Glutamatergic neuron (in vitro differentiated cells): Measurements from ENCODE around the gene DSCAML1. TPM values are rescaled to one million over a fixed set of nuclear protein-coding genes. Genes with fewer than 3 reads are reported as not detected.

ENCODE experiments used
- DNase-seq: peaks from one replicate; pipeline ENCODE4 v3.0.0; 2022
- H3K27ac Mint-ChIP-seq: one replicate; pipeline ENCODE4 v1.8.0; 2020; ENCODE audit warnings: mild to moderate bottlenecking, mixed read lengths, inconsistent platforms; ENCODE audit not compliant: unreplicated experiment
- H3K27me3 Mint-ChIP-seq: one replicate; pipeline ENCODE4 v1.8.0; 2020; ENCODE audit warnings: mild to moderate bottlenecking, moderate library complexity, mixed read lengths, inconsistent platforms; ENCODE audit not compliant: unreplicated experiment
- H3K36me3 Mint-ChIP-seq: one replicate; pipeline ENCODE4 v1.8.0; 2020; ENCODE audit warnings: mild to moderate bottlenecking, mixed read lengths, inconsistent platforms; ENCODE audit not compliant: unreplicated experiment
- H3K4me1 Mint-ChIP-seq: one replicate; pipeline ENCODE4 v1.8.0; 2020; ENCODE audit warnings: mild to moderate bottlenecking, low read depth, mixed read lengths, inconsistent platforms; ENCODE audit not compliant: unreplicated experiment
- H3K4me3 Mint-ChIP-seq: one replicate; pipeline ENCODE4 v1.8.0; 2020; ENCODE audit warnings: mild to moderate bottlenecking, mixed read lengths, inconsistent platforms; ENCODE audit not compliant: unreplicated experiment
- H3K9me3 Mint-ChIP-seq: one replicate; pipeline ENCODE4 v1.8.0; 2020; ENCODE audit warnings: mild to moderate bottlenecking, moderate library complexity, mixed read lengths, inconsistent platforms; ENCODE audit not compliant: unreplicated experiment
- CTCF ChIP-seq: fragments of 200-600 bp; sonication (generic); IDR thresholded peaks from one replicate; pipeline ENCODE4 v1.5.0; 2021; ENCODE audit not compliant: partially characterized antibody, unreplicated experiment
- total RNA-seq: library from RNA; stranded (reverse); fragmentation: NEBNext Ultra II Directional; extraction: Animal tissue kit (Norgen Biotek cat#: 25700); gene quantifications from one replicate; pipeline ENCODE4 v1.2.1, GENCODE V29; 2021; ENCODE audit not compliant: unreplicated experiment

The DSCAML1 gene
- total RNA-seq, 1 donor from 2014 or later, result 0.07 TPM

DNA sequence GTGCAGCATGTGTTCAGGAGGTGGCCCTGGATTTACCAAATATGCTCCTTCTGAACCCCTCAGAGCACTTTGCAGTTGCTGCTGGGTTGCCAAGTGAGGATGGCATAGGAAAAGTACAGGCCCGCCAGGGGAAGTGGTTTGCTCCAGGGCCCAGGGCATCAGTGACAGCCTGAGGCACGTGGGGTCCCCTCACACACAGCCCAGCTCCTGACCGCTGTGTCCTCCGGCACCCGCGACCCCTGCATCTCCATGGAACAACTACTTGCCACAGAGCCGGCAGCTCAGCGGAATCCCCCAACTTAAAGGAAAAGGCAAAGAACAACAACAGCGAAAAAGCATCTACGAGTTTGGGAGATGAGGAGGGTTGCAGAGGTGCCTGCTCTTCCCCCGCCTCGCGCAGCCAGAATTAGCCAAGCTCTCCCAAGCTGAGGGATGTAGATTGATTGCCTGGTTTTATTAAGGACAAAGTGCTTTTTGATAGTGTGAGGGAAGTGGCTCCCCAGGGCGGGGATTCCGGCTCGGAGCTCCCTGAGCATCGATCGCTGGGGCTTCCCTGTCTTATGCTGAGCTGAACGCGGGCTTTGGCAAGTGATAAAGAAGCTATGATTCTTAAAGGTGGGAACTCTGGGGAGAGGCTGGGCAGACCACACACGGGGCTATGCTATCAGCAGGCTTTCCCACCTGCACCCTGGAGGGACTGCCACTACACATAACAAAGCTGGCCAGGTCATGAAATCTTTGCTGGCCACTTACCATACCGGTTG is 294.8 kb downstream of the DSCAML1 start:
- Mint-ChIP-seq H3K36me3 (no peaks in the 10 kb centered on the region), H3K4me1 (no peaks in the 10 kb centered on the region), H3K9me3 (peaks cover 5% of the 10 kb centered on the region), H3K27me3 (peaks cover 7% of the 10 kb centered on the region), H3K4me3 (no peak overlapping the region), H3K27ac (no peak overlapping the region)
- DNase-seq, result no peak
- no peak for TF ChIP-seq CTCF

DNA sequence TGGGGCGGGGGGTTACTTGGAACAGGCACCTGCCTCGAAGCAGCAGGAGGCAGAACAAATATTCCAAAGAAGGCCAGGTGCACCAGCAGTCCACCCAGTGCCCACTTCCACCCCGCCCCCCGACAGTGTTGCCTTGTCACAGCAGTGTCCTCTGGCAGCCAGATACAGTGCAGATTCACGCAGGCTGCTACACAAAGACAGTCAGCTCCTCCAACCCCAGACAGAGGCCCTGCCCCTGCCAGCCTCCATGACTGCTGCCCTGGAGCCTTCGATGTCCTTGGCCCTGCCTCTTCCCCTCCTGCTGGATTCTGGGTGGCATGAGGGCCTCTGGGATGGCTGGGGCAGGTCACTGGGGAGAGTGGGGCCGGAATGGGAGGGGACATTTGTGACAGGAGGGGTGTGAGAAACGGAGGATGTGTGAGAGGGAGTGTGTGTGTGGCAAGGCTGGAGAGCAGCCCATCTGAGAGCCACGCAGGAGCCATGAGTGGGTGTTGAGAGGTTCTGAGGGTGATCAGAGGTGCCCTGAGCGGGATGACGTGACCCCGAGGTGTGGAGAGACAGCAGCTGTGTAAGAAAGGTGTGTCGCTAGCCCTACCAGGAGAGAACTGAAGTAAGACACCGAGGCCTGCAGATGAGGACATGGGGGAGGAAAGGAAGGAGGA is 295.6 kb downstream of the DSCAML1 start:
- no peaks in the 10 kb centered on the region for H3K36me3 Mint-ChIP-seq
- H3K9me3 Mint-ChIP-seq, result peaks cover 5% of the 10 kb centered on the region
- peaks cover 10% of the 10 kb centered on the region for H3K27me3 Mint-ChIP-seq
- H3K4me3 Mint-ChIP-seq, result no peak overlapping the region
- H3K4me1 Mint-ChIP-seq, result no peaks in the 10 kb centered on the region
- DNase-seq, result no peak
- TF ChIP-seq CTCF, result no peak
- H3K27ac Mint-ChIP-seq, result no peak overlapping the region

DNA sequence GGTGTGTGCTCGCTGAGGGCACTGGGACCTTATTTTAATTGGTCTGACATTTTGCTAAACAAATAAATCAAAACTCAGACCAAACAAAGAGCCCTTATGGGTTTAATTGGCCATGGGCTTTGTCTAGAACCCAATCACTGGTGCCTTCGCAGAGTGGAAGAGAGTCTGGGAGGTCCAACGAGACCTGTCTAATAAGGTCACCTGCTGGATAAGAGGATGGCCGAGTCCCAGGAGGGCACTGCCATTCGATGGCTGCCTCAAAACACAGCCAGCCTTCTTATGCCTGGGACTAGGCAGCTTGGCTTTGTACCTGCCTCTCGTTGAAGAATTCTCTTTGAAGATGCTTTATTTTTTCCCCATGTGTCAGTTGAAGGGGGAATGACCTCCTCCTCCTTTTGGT is 298.2 kb downstream of the DSCAML1 start:
- H3K4me1 Mint-ChIP-seq, result no peaks in the 10 kb centered on the region
- H3K9me3 Mint-ChIP-seq, result peaks cover 5% of the 10 kb centered on the region
- H3K4me3 Mint-ChIP-seq, result no peak overlapping the region
- no peak overlapping the region for H3K27ac Mint-ChIP-seq
- H3K27me3 Mint-ChIP-seq, result peaks cover 8% of the 10 kb centered on the region
- no peak for DNase-seq
- no peak for TF ChIP-seq CTCF
- H3K36me3 Mint-ChIP-seq, result peaks cover 4% of the 10 kb centered on the region

- DNase-seq, result no peak
- TF ChIP-seq CTCF, result no peak
- Mint-ChIP-seq H3K27ac (no peak overlapping the region), H3K27me3 (peaks cover 4% of the 10 kb centered on the region), H3K9me3 (peaks cover 6% of the 10 kb centered on the region), H3K4me1 (no peaks in the 10 kb centered on the region), H3K4me3 (no peak overlapping the region), H3K36me3 (peaks cover 4% of the 10 kb centered on the region)
Measured at GRCh38 chr11:117497206-117497951, 299.6 kb downstream of the DSCAML1 start.
